H1 (cell line): ENCODE results near the gene IFNG. TPM values are rescaled to one million over a fixed set of nuclear protein-coding genes. Genes with fewer than 3 reads are reported as not detected.

Experiments
- CTCF ChIA-PET: fragments of 300-600 bp; sonication (Branson Sonifier 250); formaldehyde crosslinking; loops from one replicate; lab custom pipeline; 2021; ENCODE audit not compliant: partially characterized antibody; lab: Charles Lee
- POLR2A ChIA-PET: fragments of 300-600 bp; sonication (Branson Sonifier 250); formaldehyde crosslinking; loops from one replicate; lab custom pipeline; 2021; ENCODE audit warnings: inconsistent platforms; ENCODE audit not compliant: partially characterized antibody; lab: Charles Lee
- DNase-seq, 2 experiments: peaks; one replicate each; pipeline versions ENCODE4 v3.0.0 to v3.0.0-alpha.2; 2010 to 2022; ENCODE audit warnings: low spot score in 2 of 2, low read depth in 1 of 2, mixed read lengths in 1 of 2
- FAIRE-seq: peaks from 2 replicates; lab custom pipeline; 2011; peaks lifted over from hg19 to GRCh38; lab: Jason Lieb, UNC
- H2AFZ ChIP-seq: 2 replicates; pipeline ENCODE4 v1.8.1; 2012; ENCODE audit warnings: low read length, inconsistent platforms
- H2AK5ac ChIP-seq: 2 replicates; pipeline ENCODE4 v1.6.1; 2013; ENCODE audit warnings: low read depth, low read length
- H2BK120ac ChIP-seq: replicated peaks from 2 replicates; pipeline ENCODE3; 2013; ENCODE audit warnings: low read depth, low read length, inconsistent platforms
- H2BK12ac ChIP-seq: 2 replicates; pipeline ENCODE4 v1.6.1; 2013; ENCODE audit warnings: low read depth, low read length
- H2BK15ac ChIP-seq: 2 replicates; pipeline ENCODE4 v1.6.1; 2013; ENCODE audit warnings: low read length
- H2BK20ac ChIP-seq: 2 replicates; pipeline ENCODE4 v1.6.1; 2013; ENCODE audit warnings: low read length
- H2BK5ac ChIP-seq: 2 replicates; pipeline ENCODE4 v1.6.1; 2013; ENCODE audit warnings: low read depth, low read length
- H3K14ac ChIP-seq: 2 replicates; pipeline ENCODE4 v1.6.1; 2013; ENCODE audit warnings: inconsistent platforms; ENCODE audit not compliant: insufficient read length
- H3K18ac ChIP-seq: 2 replicates; pipeline ENCODE4 v1.6.1; 2013; ENCODE audit warnings: low read length; ENCODE audit errors: extremely low read depth
- H3K23ac ChIP-seq: 2 replicates; pipeline ENCODE4 v1.6.1; 2013; ENCODE audit warnings: inconsistent platforms; ENCODE audit not compliant: insufficient read length
- H3K23me2 ChIP-seq: 2 replicates; pipeline ENCODE4 v1.6.1; 2013; ENCODE audit warnings: low read depth, low read length
- H3K27ac ChIP-seq: 2 replicates; pipeline ENCODE4 v1.6.1; 2011; ENCODE audit warnings: low read depth, low read length, inconsistent platforms
- H3K27me3 ChIP-seq, 4 experiments: replicated peaks in 1 of 4; 1 replicate in 1 of 4; 2 replicates in 3 of 4; pipeline versions ENCODE4 v1.6.1 to v1.8.1; 2011 to 2013; ENCODE audit warnings: low read length in 3 of 4, mild to moderate bottlenecking in 3 of 4, inconsistent platforms in 2 of 4, mixed read lengths in 2 of 4, moderate library complexity in 1 of 4; ENCODE audit not compliant: control insufficient read depth in 3 of 4, insufficient read depth in 3 of 4; ENCODE audit errors: extremely low read depth in 1 of 4
- H3K36me3 ChIP-seq, 4 experiments: 2 replicates each; pipeline versions ENCODE4 v1.6.1 to v1.8.1; 2011 to 2013; ENCODE audit warnings: mild to moderate bottlenecking in 4 of 4, low read length in 3 of 4, moderate library complexity in 2 of 4, control low read depth in 1 of 4, inconsistent platforms in 1 of 4; ENCODE audit not compliant: insufficient read depth in 4 of 4, control insufficient read depth in 2 of 4
- H3K4ac ChIP-seq: replicated peaks from 2 replicates; pipeline ENCODE3; 2013; ENCODE audit warnings: low read length, low read depth, mixed read lengths, inconsistent platforms; ENCODE audit not compliant: insufficient read length
- H3K4me1 ChIP-seq, 4 experiments: replicated peaks in 1 of 4; 1 replicate in 1 of 4; 2 replicates in 3 of 4; pipeline versions ENCODE4 v1.6.1 to v1.8.1; 2011 to 2013; ENCODE audit warnings: low read length in 3 of 4, inconsistent platforms in 2 of 4, mixed read lengths in 1 of 4; ENCODE audit not compliant: insufficient read depth in 4 of 4, control insufficient read depth in 3 of 4
- H3K4me2 ChIP-seq, 2 experiments: 2 replicates each; pipeline versions ENCODE4 v1.6.1 to v1.8.1; 2011 to 2013; ENCODE audit warnings: low read depth in 2 of 2, low read length in 2 of 2, control low read depth in 1 of 2, inconsistent platforms in 1 of 2, mild to moderate bottlenecking in 1 of 2; ENCODE audit not compliant: insufficient read depth in 1 of 2
- H3K4me3 ChIP-seq, 4 experiments: fragments of 200-600, 300-600 bp in 1 of 4; sonication (generic), shearing (Covaris generic), sonication (Bioruptor Twin) in 1 of 4; 2 replicates each; pipeline versions ENCODE4 v1.5.1 to v1.8.1; 2011 to 2016; ENCODE audit warnings: low read length in 4 of 4, low read depth in 3 of 4, control low read depth in 2 of 4, inconsistent platforms in 2 of 4, mild to moderate bottlenecking in 2 of 4, mixed read lengths in 1 of 4, moderate library complexity in 1 of 4; ENCODE audit not compliant: insufficient read depth in 2 of 4; ENCODE audit errors: extremely low read depth in 1 of 4
- H3K56ac ChIP-seq: replicated peaks from 2 replicates; pipeline ENCODE3; 2013; ENCODE audit warnings: low read depth, mild to moderate bottlenecking, mixed read lengths, low read length, inconsistent platforms; ENCODE audit not compliant: insufficient read length
- H3K79me1 ChIP-seq: 2 replicates; pipeline ENCODE4 v1.6.1; 2013; ENCODE audit warnings: low read depth, low read length, control low read depth
- H3K79me2 ChIP-seq, 2 experiments: 2 replicates each; pipeline versions ENCODE4 v1.6.1 to v1.8.1; 2012 to 2013; ENCODE audit warnings: low read length in 2 of 2, mild to moderate bottlenecking in 2 of 2, inconsistent platforms in 1 of 2; ENCODE audit not compliant: insufficient read depth in 2 of 2, control insufficient read depth in 1 of 2
- H3K9ac ChIP-seq, 4 experiments: replicated peaks in 1 of 4; 1 replicate in 1 of 4; 2 replicates in 3 of 4; pipeline versions ENCODE4 v1.6.1 to v1.8.1; 2011 to 2013; ENCODE audit warnings: low read depth in 3 of 4, low read length in 3 of 4, control low read depth in 2 of 4, mild to moderate bottlenecking in 2 of 4, moderate library complexity in 2 of 4, inconsistent platforms in 1 of 4; ENCODE audit errors: extremely low read depth in 1 of 4
- H3K9me3 ChIP-seq, 2 experiments: 2 replicates each; pipeline versions ENCODE4 v1.6.1 to v1.8.1; 2012 to 2013; ENCODE audit warnings: mild to moderate bottlenecking in 2 of 2, moderate library complexity in 2 of 2, control low read depth in 1 of 2, inconsistent platforms in 1 of 2, low read depth in 1 of 2, low read length in 1 of 2, mixed read lengths in 1 of 2; ENCODE audit not compliant: insufficient read depth in 2 of 2
- H4K20me1 ChIP-seq, 2 experiments: replicated peaks in 1 of 2; 2 replicates each; pipeline versions ENCODE3 to v1.8.1; 2011 to 2013; ENCODE audit warnings: inconsistent platforms in 2 of 2, low read length in 2 of 2, mild to moderate bottlenecking in 1 of 2; ENCODE audit not compliant: insufficient read depth in 2 of 2, control insufficient read depth in 1 of 2
- H4K5ac ChIP-seq: 2 replicates; pipeline ENCODE4 v1.6.1; 2013; ENCODE audit warnings: low read length, low read depth, mixed read lengths, inconsistent platforms; ENCODE audit not compliant: insufficient read length
- H4K8ac ChIP-seq: 2 replicates; pipeline ENCODE4 v1.8.0; 2013; ENCODE audit warnings: mild to moderate bottlenecking, moderate library complexity, low read length, inconsistent platforms; ENCODE audit not compliant: insufficient read depth; ENCODE audit errors: extremely low read depth
- H4K91ac ChIP-seq: replicated peaks from 2 replicates; pipeline ENCODE3; 2013; ENCODE audit warnings: low read length, mixed read lengths, inconsistent platforms; ENCODE audit not compliant: insufficient read length
- CEBPB ChIP-seq: IDR thresholded peaks from 2 replicates; pipeline ENCODE4 v1.6.1; 2012; ENCODE audit warnings: low read depth, low read length
- CHD2 ChIP-seq: IDR thresholded peaks from 2 replicates; pipeline ENCODE4 v1.6.1; 2012; ENCODE audit warnings: low read length, improper control_type of control experiment
- HDAC2 ChIP-seq, 2 experiments: fragments of 300-600 bp in 1 of 2; sonication (generic) in 1 of 2; IDR thresholded peaks; 2 replicates each; pipeline ENCODE4 v1.6.1; 2011 to 2012; ENCODE audit warnings: low read depth in 2 of 2, low read length in 2 of 2, mild to moderate bottlenecking in 2 of 2, moderate library complexity in 2 of 2, borderline replicate concordance in 1 of 2, inconsistent platforms in 1 of 2
- RAD21 ChIP-seq, 2 experiments: IDR thresholded peaks in 1 of 2; conservative IDR thresholded peaks in 1 of 2; 2 replicates each; pipeline ENCODE4 v1.6.1; 2011; ENCODE audit warnings: low read depth in 2 of 2, low read length in 2 of 2, improper control_type of control experiment in 1 of 2, inconsistent platforms in 1 of 2, mild to moderate bottlenecking in 1 of 2, moderate library complexity in 1 of 2
- SP4 ChIP-seq: IDR thresholded peaks from 2 replicates; pipeline ENCODE4 v1.6.1; 2012; ENCODE audit warnings: low read length, inconsistent platforms
- TCF12 ChIP-seq: IDR thresholded peaks from 2 replicates; pipeline ENCODE4 v1.6.1; 2011; ENCODE audit warnings: low read depth, mild to moderate bottlenecking, low read length
- WGBS, 2 experiments: shearing (Covaris generic) in 1 of 2; methylation state at CpG; one replicate each; pipeline versions ENCODE4 v1.1.6 to v1.1.7; 2013 to 2015; ENCODE audit warnings: low lambda C conversion rate in 2 of 2, mixed read lengths in 2 of 2, inconsistent platforms in 1 of 2, low coverage in 1 of 2, missing lambda C conversion rate in 1 of 2; ENCODE audit not compliant: insufficient replicate concordance in 2 of 2, insufficient coverage in 1 of 2, insufficient read length in 1 of 2; ENCODE audit errors: extremely low coverage in 1 of 2, missing lambda C conversion rate in 1 of 2; 5-methylcytosine and 5-hydroxymethylcytosine counted together
- polyA plus RNA-seq, 7 experiments: library from polyadenylated mRNA; depleted of rRNA in 3 of 7; stranded (reverse) in 5 of 7; unstranded in 2 of 7; fragments of >200 nt in 5 of 7; fragments of 200-250 nt in 2 of 7; gene quantifications; 1 replicate in 5 of 7; 2 replicates in 1 of 7; 4 replicates in 1 of 7; pipeline versions ENCODE4 v1.2.1 to v1.2.3, GENCODE V29; 2011 to 2013; ENCODE audit warnings: missing spikeins in 2 of 7, mixed read lengths in 2 of 7
- total RNA-seq: library from RNA; stranded (reverse); fragmentation: NEBNext Ultra II Directional; extraction: Animal tissue kit (Norgen Biotek cat#: 25700); gene quantifications from 2 replicates; pipeline ENCODE4 v1.2.1, GENCODE V29; 2021
- TF ChIP-seq, protein P1 (sequence below): IDR thresholded peaks from 2 replicates; pipeline ENCODE4 v1.6.1; 2012; ENCODE audit warnings: low read length, inconsistent platforms
- TF ChIP-seq, protein P2 (sequence below), 3 experiments: IDR thresholded peaks; 1 replicate in 2 of 3; 2 replicates in 1 of 3; pipeline versions ENCODE4 v1.5.1 to v1.6.1; 2011; ENCODE audit warnings: low read length in 3 of 3, mild to moderate bottlenecking in 3 of 3, inconsistent platforms in 2 of 3, low read depth in 1 of 3, moderate library complexity in 1 of 3; ENCODE audit not compliant: insufficient read depth in 1 of 3; ENCODE audit errors: control extremely low read depth in 1 of 3
- TF ChIP-seq, protein P3 (sequence below): IDR thresholded peaks from 2 replicates; pipeline ENCODE4 v1.6.1; 2012; ENCODE audit warnings: inconsistent platforms

Gene IFNG
- total and polyA plus RNA-seq, 2 of the 8 experiments (the other 6 are each of a cell fraction or from before 2014, with no cell fraction given) = not detected

DNA sequence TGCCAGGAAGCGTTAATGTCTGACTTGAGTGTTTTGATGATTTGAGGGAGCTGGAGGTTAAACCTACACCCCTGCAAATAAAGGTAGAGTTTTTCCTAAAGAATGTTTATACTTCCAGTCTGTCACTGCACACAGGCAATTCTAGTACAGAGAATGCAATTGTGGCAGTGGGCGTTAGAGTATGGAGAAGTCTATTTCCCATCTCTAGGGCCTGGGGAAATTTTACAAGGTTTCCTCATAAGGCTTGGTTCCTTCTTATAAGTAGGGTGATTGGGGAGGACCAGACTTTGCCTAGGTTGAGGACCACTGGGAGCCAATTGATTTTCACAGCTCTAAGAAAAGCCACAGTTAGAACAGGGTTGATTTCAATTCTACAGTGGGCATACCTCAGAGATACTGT is 44.3 kb downstream of the IFNG start:
- Histone ChIP-seq H3K27me3 (no peaks in the 10 kb centered on the region), H3K36me3 (no peaks in the 10 kb centered on the region), H3K4me3 (no peak overlapping the region), H3K27ac (no peak overlapping the region), H3K23me2 (no peaks in the 10 kb centered on the region; the same call in 1 of the 2 replicates), H3K79me2 (no peaks in the 10 kb centered on the region), H4K20me1 (no peaks in the 10 kb centered on the region), H3K9ac (no peak overlapping the region), H2BK15ac (no peak overlapping the region), H2BK120ac (no peak overlapping the region), H3K4ac (no peak overlapping the region), H3K56ac (no peak overlapping the region), H4K5ac (no peak overlapping the region), H2BK20ac (no peak overlapping the region), H3K23ac (no peak overlapping the region), H2BK12ac (no peak overlapping the region), H2AK5ac (no peak overlapping the region), H4K8ac (no peak overlapping the region), H3K14ac (no peak overlapping the region), H3K4me1 (peaks cover 0 to 5% (median 2%) of the 10 kb centered on the region in 4 experiments; a peak in 4 of 7 replicates), H3K9me3 (no peaks in the 10 kb centered on the region), H2BK5ac (no peak overlapping the region), H2AFZ (no peak overlapping the region), H3K4me2 (no peak overlapping the region), H4K91ac (no peak overlapping the region), H3K79me1 (no peaks in the 10 kb centered on the region), H3K18ac (no peak overlapping the region)
- 93% methylated on average over 2 of the region's 2 CpGs; no CpG with 5 or more reads in 1 of the 2 experiments for WGBS, 2 experiments
- DNase-seq (no peak), FAIRE-seq (no peak)
- POLR2A ChIA-PET = no interaction called here
- CTCF ChIA-PET = interaction anchor here (0.9 to 5.3 kb wide), 5 partner anchors 11 to 108 kb away, joined by 3 to 40 read pairs (median 4); partner anchors contain the start of gene IFNG
- TF ChIP-seq HDAC2 (IDR thresholded peaks at IDR 0.05; ENCODE audit: borderline replicate concordance in 1 of 2, low read depth in 2 of 2, low read length in 2 of 2) (no peak), CEBPB (no peak), CHD2 (no peak), SP4 (no peak), RAD21 (IDR thresholded peaks at IDR 0.05 in 1 of 2, conservative IDR thresholded peaks at IDR 0.05 in 1 of 2; ENCODE audit: low read depth in 2 of 2, low read length in 2 of 2) (no peak), TCF12 (no peak)
- TF ChIP-seq, protein P1, sequence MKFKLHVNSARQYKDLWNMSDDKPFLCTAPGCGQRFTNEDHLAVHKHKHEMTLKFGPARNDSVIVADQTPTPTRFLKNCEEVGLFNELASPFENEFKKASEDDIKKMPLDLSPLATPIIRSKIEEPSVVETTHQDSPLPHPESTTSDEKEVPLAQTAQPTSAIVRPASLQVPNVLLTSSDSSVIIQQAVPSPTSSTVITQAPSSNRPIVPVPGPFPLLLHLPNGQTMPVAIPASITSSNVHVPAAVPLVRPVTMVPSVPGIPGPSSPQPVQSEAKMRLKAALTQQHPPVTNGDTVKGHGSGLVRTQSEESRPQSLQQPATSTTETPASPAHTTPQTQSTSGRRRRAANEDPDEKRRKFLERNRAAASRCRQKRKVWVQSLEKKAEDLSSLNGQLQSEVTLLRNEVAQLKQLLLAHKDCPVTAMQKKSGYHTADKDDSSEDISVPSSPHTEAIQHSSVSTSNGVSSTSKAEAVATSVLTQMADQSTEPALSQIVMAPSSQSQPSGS = no peak
- TF ChIP-seq, protein P2, sequence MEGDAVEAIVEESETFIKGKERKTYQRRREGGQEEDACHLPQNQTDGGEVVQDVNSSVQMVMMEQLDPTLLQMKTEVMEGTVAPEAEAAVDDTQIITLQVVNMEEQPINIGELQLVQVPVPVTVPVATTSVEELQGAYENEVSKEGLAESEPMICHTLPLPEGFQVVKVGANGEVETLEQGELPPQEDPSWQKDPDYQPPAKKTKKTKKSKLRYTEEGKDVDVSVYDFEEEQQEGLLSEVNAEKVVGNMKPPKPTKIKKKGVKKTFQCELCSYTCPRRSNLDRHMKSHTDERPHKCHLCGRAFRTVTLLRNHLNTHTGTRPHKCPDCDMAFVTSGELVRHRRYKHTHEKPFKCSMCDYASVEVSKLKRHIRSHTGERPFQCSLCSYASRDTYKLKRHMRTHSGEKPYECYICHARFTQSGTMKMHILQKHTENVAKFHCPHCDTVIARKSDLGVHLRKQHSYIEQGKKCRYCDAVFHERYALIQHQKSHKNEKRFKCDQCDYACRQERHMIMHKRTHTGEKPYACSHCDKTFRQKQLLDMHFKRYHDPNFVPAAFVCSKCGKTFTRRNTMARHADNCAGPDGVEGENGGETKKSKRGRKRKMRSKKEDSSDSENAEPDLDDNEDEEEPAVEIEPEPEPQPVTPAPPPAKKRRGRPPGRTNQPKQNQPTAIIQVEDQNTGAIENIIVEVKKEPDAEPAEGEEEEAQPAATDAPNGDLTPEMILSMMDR (IDR thresholded peaks at IDR 0.05; ENCODE audit: control extremely low read depth in 1 of 3, insufficient read depth in 1 of 3, low read depth in 1 of 3, low read length in 3 of 3) = no peak
- TF ChIP-seq, protein P3, sequence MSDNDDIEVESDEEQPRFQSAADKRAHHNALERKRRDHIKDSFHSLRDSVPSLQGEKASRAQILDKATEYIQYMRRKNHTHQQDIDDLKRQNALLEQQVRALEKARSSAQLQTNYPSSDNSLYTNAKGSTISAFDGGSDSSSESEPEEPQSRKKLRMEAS = no peak
